ENCODE measurements around the gene CARD9.
"Not testable (repeated sequence)": the region's sequence is repeated elsewhere in the genome, so short reads cannot be mapped to it uniquely, and the experiment has no call there.

Gene CARD9

GRCh38 chr9:136333045-136333444, 40.4 kb downstream of the CARD9 start:
- no peak for DNase-seq

DNA sequence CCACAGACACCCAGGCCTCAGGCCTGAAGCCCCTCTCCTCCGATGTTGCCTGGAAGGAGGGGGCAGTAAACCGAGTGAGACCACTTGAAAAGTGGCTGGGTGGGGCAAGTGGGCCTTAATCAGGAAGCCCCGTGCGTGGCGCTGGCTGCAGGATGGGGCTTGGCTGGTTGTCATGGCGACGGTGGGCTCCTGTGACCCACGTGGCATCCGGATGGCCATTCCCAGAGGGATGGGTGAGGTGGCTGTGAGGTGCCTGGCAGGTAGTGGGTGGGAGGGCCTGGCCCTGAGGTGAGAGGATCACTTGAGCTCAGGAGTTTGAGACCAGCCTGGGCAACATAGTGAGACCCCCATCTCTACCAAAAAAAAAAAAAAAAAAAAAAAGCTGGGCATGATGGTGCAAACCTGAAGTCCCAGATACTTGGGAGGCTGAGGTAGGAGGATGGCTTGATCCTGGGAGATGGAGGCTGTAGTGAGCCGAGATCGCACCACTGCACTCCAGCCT, 40.9 kb downstream of the CARD9 start:
- no peak for DNase-seq

- DNase-seq = no peak
Measured at GRCh38 chr9:136331556-136332481, 41.6 kb downstream of the CARD9 start.

GRCh38 chr9:136331030-136331429, 42.4 kb downstream of the CARD9 start:
- DNase-seq = no peak

GRCh38 chr9:136330406-136330990, 43.0 kb downstream of the CARD9 start:
- no peak for DNase-seq

- no peak for DNase-seq
Measured at GRCh38 chr9:136329636-136330405, 43.6 kb downstream of the CARD9 start.

GRCh38 chr9:136329211-136329627, 44.2 kb downstream of the CARD9 start:
- no peak for DNase-seq

- no peak for DNase-seq
Measured at GRCh38 chr9:136328622-136329041, 44.8 kb downstream of the CARD9 start.

GRCh38 chr9:136328011-136328621, 45.4 kb downstream of the CARD9 start:
- DNase-seq = no peak

GRCh38 chr9:136327304-136327974, 46.0 kb downstream of the CARD9 start, which contains the start of gene GPSM1:
GPSM1 (plus strand) TSS chr9:136327539; CDS start chr9:136327696, 157 bp downstream.
- DNase-seq = no peak

DNA sequence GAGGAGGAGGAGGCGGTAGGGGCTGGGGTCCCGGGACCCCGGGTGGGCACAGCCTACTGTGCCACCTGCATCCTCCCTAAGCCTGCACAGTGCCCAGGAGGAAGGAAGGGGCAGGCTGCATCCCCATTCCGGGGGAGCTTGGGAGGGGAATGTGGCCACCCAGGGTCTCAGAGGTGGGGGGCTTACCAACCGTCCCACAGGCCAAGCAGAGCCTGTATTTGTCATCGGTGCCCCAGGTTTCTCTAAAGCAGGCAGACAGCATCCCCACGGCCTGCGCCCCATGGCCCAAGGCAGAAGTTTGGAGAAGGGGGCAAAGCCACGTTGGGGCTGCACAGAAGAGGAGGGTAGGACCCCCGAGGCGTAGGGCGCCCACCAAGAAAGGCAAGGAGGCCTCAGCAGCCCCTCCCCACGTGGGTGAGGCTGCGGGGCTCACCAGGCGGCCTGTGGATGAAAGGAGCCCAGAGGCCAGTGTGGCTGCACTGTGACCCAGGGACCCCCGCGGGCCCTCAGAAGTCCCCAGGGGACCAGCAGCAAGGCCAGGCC, 46.6 kb downstream of the CARD9 start:
- DNase-seq = no peak

DNA sequence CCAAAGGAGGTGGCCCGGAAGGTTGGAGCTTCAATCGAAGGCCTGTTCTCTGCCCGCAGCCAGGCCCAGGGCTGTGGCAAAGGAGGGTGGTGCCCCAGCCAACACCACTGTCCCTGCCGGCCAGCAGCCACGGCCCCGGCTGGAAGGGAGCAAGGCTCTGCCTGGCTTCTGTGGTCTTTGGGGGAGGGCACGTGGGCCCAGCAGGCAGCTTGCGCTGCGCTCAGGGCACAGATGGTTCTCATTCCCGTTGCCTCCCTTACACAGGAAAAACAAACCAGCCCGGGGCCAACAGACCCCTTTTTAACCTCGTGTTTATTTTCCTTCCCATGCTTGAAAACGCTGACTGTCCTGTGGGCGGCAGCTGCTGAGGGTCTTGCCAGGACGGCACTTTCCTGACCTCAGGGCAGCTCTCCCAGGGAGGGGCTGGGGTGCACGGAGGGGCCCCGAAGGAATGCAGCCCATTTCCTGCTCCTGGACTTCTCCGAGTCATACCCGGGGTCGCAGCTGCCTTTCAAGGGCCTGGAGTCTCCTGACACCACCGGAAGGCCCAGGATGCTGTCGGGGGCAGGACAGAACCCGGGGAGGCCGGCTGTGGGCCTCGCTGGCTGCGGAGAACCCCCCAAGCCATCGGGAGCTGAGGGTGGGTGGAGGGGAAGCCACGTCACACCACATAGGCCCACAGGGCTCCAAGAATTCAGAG, 47.3 kb downstream of the CARD9 start:
- no peak for DNase-seq

- no peak for DNase-seq
Measured at GRCh38 chr9:136325358-136325757, 48.1 kb downstream of the CARD9 start.

DNA sequence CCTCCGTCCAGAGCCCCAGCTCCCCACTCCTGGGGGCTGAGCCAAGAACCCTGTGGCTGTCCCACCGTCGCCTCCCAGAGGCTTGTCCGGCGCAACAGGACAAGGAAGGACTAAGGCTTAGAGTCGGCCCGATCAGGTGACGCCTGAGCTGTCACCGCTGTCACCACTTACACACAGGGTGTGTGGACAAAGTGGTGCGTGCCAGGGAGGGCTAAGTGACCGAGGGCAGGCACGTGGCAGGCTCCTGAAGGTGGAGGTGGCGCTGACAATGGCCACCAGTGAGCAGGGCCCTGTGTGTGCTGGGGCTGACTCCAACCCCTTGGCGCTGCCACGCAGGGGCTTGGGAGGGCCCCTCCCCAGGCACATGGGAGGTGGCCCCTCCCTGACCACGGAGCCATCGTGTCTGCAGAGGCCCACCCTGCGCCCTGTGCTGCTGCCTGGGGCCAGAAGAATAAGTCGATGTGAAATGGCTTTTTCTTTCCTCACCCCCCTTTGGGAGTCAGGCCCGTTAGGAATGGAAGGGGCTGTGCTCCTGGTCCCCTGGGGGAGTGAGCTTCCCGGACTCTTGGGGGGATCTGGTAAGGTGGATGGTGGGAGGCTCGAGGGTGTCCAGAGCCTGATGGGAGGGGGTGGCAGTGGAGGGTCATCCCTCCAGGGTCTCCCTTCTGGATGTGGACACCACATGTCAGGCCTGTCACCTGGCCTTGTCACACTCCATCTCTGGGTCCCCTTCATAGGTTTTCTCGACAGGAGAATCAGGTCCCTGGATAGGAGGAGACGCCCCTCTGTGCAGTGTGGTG, 48.8 kb downstream of the CARD9 start:
- no peak for DNase-seq

DNA sequence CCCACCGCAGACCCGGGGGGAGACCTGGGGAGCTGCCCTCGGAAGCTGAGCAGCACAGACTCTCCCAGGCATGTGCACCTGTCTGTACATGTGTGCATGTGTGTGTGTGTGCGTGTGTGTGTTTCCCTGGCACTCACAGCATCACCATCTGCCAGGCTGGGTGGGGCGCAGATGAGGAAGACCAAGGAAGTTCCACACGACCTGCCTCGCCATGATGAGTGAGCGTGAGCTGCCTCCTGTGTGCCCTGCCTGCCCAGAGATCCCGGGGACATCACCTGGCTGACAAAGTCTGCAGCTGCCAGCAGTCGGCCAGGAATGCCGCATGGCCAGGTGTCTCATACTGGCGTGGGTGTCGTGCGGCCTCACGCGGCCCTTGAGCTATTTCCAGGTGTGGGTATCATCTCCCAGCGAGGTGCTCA, 50.1 kb downstream of the CARD9 start:
- DNase-seq = no peak

- DNase-seq = no peak
Measured at GRCh38 chr9:136322756-136323330, 50.6 kb downstream of the CARD9 start.

DNA sequence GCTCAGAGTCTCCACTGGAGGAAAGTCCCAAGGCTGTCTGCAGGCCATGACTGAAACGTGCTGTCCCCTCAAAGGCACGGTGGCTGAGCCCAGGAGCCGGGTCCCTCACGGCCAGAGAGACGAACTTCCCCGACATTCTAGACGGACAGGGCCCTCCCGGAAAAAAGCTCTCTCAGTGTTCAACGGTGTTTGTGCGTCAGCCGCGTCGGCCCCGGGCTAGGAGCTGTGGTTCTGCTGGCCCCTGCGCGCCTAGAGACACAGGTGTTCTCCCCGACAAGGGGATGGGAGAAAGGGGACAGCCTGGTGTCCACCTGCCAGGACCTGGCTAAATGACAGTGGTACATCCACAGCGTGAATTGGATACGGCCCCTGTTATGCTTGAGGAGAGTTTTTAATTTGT, 51.9 kb downstream of the CARD9 start:
- DNase-seq = no peak

GRCh38 chr9:136320972-136321371, 52.5 kb downstream of the CARD9 start:
- not testable (repeated sequence) for DNase-seq

DNA sequence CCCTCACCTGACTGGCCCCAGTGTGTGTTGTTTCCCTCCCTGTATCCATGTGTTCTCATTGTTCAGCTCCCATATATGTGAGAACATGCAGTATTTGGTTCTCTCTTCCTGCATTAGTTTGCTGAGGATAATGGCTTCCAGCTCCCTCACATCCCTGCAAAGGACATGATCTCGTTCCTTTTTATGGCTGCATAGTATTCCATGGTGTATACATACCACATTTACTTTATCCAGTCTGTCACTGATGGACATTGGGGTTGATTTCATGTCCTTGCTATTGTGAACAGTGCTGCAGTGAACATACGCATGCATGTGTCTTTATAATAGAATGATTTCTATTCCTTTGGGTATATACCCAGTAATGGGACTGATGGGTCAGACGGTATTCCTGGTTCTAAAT, 53.5 kb downstream of the CARD9 start:
- DNase-seq = not testable (repeated sequence)

DNA sequence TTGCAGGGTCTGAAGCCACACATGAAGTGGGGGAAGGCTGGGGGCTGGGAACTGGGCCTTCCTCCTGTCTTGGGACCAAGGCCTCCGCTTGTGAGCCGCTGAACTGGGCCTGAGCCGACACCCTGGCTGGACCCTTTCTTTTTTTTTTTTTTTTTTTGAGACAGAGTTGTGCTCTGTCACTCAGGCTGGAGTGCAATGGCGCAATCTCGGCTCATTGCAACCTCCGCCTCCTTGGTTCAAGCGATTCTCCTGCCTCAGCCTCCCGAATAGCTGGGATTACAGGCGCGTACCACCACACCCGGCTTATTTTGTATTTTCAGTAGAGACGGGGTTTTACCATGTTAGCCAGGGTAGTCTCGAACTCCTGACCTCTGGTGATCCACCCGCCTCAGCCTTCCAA, 54.2 kb downstream of the CARD9 start:
- DNase-seq = not testable (repeated sequence)
